GM12875 (cell line): ENCODE results near the gene CPVL.

Experiments
- H3K4me3 ChIP-seq: one replicate; pipeline ENCODE4 v1.5.1; 2011; ENCODE audit warnings: low read depth, low read length, control low read depth
- CTCF ChIP-seq: IDR thresholded peaks from 2 replicates; pipeline ENCODE4 v1.5.1; 2011; ENCODE audit warnings: low read depth, mild to moderate bottlenecking, control low read depth, inconsistent platforms, low read length, moderate library complexity, borderline replicate concordance; ENCODE audit not compliant: insufficient read depth

CPVL gene

GRCh38 chr7:29066641-29067040 is 79.7 kb downstream of the CPVL start:
- TF ChIP-seq CTCF = no peak
- H3K4me3 ChIP-seq = no peak overlapping the region

GRCh38 chr7:29065181-29065857 is 81.0 kb downstream of the CPVL start:
- no peak for TF ChIP-seq CTCF
- no peak overlapping the region for H3K4me3 ChIP-seq

GRCh38 chr7:29063872-29064271 is 82.5 kb downstream of the CPVL start:
- no peak overlapping the region for H3K4me3 ChIP-seq
- no peak for TF ChIP-seq CTCF

GRCh38 chr7:29063236-29063635 is 83.1 kb downstream of the CPVL start:
- TF ChIP-seq CTCF = no peak
- H3K4me3 ChIP-seq = no peak overlapping the region

- TF ChIP-seq CTCF = no peak
- no peak overlapping the region for H3K4me3 ChIP-seq
Observed at GRCh38 chr7:29053105-29053872, 93.0 kb downstream of the CPVL start.

GRCh38 chr7:29046978-29047377 is 99.4 kb downstream of the CPVL start:
- no peak for TF ChIP-seq CTCF
- no peak overlapping the region for H3K4me3 ChIP-seq
